Fibroblast of skin of right quadriceps (primary cell): ENCODE measurements around the gene G0S2.

Experiments used
- DNase-seq: peaks from one replicate; pipeline ENCODE4 v3.0.0-alpha.2; 2013

Gene G0S2

GRCh38 chr1:209674957-209675564 lies at the start of gene G0S2:
Gene G0S2 (plus strand): TSS chr1:209675412. CDS start chr1:209675685, 273 bp downstream.
- peak; percentile 33 for DNase-seq

DNA sequence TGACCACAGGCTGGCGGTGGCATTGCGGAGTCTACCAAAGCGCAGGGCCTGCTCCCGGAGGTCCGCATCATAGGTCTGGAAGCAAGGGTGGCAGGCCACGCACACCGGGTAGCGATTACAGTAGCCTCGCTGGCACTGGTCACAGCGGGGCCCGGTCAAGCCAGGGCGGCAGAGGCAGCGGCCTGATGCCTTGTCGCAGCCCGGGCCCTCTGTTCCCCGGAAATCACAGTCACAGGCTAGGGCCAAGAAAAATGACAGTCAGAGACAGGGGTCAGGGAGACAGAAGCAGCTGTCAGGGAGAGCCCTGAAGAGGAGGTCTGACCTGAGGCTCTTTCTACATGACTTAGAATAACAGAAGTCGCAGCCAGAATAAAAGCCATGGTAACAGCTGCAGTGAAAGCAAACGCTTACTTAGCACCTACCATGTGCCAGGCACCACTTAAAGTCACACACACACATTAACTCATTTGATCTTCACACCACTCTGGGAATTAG lies 49.4 kb upstream of the G0S2 start:
- no peak for DNase-seq

DNA sequence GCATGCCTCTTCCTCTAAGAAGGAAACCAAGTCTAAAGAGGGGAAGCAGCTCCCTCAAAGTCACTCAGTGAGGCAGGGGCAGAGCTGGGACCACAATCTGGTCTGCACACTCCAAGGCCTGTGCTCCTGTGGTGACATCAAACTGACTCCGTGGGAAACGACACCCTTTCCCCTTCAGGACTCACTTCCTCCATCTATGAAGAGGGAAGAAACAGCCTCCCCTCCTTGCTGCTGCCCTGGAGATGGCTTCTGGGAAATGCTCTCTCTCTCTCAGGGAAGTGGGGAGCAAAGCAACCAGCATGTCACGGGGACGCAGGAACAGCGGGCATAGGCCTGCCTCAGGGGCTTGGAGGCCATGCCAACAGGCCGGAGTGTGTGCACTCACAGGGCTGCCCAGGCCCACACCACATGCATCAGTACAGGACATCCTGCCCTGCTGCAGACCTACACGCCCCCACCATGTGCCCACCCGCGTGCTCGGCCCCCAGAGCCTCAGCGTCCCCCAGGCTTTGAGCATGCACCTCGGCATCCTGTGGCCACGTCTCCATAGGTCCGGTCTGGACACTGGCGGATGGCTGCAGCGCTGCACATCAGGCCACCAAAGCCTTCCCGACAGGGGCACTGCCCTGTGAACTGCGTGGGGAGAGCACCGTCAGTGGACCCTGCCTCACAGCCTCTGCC lies 48.7 kb upstream of the G0S2 start:
- DNase-seq = no peak

DNA sequence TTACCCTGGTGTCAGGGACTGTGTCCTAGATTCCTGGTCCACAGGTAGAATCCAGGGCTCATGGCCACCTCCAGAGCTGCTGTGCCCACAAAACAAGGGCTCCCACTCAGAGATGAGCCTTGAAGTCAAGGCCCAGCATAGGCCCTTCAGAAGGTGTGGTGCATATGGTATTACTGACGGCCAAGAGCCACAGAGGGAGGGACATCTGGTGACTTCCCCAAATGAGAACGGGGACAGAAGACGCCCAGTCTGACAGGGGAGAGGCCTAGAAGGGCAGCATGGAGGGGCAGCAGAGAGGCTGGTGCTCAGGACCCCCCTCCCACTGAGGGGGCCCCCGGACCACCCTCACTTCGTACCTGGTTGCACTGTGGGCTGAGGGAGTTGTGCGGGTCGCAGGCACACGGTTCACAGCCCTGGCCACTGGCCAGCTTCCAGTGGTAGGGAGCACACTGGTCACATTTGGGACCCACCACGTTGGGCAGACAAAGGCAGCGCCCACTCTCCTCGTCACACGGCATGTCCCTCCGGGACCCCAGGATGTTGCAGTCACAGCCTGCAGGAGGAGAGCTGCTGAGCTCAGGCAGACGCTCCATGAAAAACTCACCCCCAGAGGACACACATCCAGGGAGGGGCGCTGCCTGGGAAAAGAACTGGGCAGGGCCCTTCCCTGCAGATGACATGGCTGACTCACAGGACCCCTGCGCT lies 48.0 kb upstream of the G0S2 start:
- DNase-seq = no peak

DNA sequence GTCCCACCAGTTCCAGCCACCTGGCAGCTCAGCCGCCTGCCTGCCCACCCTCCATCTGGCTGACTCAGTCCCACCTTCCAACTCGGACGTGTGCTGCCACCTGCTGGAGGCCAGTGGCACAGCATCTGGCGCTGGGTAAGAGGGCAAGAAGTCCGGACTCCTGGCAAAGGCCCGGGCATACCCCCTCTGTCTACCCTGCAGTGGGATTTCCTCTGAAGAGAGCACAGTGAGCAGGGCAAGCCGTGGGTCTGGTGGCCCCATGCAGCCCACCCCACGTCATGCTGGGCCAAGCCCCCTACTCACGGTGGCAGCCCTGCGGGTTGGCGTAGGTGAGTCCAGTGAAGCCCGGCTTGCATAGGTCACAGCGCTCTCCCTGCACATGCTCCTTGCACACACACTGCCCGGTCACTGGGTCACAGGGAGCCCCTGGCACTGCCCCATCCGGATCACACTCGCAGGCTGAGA lies 47.4 kb upstream of the G0S2 start:
- peak; percentile 66 for DNase-seq

DNA sequence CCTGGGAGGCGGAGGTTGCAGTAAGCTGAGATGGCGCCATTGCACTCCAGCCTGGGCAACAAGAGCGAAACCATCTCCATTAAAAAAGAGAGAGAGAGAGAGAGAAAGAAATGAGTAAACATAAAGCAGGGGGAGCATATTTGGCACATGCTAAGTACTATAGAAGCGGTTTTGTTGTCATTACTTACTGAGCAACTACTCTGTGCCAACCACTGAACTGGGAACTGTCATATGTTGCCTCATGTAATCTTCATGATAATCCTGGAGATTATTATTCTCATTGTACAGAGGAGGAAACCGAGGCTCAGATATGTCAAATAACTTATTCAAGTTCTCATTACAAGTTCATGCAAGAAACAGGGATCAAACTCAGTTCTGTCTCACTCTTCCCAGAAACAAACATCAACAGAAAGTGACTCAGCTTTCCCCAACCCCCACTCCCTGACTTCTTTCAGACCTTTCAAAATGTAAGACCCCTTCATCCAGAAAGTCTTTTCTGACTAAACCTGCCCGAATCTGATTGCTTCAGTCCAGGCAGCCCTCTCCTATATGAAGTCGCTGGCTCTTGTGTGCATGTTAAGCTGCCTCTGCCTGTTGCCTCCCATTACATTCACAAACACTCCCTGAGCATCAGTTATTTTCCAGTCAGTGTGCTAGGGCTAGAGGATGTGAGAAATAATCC lies 46.5 kb upstream of the G0S2 start:
- DNase-seq = no peak

GRCh38 chr1:209629621-209630382 lies 45.4 kb upstream of the G0S2 start:
- DNase-seq = no peak

- DNase-seq = no peak
Observed at GRCh38 chr1:209630383-209631225, 44.6 kb upstream of the G0S2 start.

- peak; percentile 78 for DNase-seq
Observed at GRCh38 chr1:209633335-209633997, 41.7 kb upstream of the G0S2 start.

GRCh38 chr1:209634005-209634737 lies 41.0 kb upstream of the G0S2 start:
- DNase-seq = peak; percentile 10

DNA sequence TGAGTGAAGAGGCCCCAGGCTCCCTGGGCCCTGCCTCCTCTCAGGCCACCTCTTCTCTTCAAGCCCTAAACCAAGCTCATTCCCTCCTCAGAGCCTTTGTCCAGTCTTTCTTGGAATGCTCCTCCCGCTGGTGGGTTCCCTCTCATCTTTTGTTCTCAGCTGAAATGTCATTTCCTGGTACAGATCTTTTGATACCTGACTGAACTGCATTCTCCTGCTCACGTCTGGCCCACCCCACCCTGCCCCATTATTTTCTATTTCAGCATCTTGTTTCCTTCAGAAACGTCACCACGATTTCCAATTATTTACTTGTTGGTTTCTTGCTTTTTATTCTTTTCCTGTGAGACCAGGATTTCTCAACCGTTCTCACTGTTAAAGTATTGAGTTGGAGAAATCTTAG lies 39.4 kb upstream of the G0S2 start:
- no peak for DNase-seq

DNA sequence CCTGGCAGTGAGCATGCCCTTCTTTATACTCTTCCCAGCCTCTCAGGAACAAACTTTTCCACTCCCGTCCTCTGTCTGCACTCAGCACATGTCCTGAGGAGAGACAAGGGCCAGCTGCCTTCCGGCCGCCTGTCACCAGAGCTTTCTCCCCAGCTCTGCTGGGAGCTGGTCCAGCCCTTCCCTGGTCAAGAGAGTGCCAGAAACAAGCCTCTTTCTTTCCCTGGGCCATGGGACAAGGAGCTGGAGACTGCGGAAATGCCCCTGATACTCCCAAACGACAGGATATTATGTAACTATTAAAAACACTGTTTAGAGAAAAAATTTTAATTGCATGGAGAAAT lies 33.4 kb upstream of the G0S2 start:
- DNase-seq = no peak

- no peak for DNase-seq
Observed at GRCh38 chr1:209642816-209643215, 32.4 kb upstream of the G0S2 start.

- no peak for DNase-seq
Observed at GRCh38 chr1:209643285-209644020, 31.8 kb upstream of the G0S2 start.

- DNase-seq = no peak
Observed at GRCh38 chr1:209645574-209646452, 29.4 kb upstream of the G0S2 start.

- peak; percentile 44 for DNase-seq
Observed at GRCh38 chr1:209646558-209646957, 28.7 kb upstream of the G0S2 start.

DNA sequence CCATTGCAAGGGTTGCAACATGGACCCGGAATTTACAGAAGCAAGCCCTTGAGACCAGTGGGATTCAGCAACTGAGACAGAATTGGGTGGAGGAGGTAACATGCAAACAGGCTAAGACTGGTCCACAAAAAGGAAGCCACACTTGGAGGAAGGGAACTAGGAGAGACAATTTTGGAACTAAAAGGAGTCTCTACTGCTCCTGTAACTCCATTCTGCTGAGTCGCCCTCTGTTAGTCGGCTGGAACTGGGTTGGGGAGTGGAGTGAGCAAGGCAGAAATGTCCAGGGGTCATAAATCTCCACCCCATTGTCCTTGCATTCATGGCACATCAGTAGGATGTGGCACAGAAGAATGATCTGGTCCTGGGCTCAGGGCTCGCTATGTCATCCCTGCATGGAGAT lies 28.1 kb upstream of the G0S2 start:
- no peak for DNase-seq

DNA sequence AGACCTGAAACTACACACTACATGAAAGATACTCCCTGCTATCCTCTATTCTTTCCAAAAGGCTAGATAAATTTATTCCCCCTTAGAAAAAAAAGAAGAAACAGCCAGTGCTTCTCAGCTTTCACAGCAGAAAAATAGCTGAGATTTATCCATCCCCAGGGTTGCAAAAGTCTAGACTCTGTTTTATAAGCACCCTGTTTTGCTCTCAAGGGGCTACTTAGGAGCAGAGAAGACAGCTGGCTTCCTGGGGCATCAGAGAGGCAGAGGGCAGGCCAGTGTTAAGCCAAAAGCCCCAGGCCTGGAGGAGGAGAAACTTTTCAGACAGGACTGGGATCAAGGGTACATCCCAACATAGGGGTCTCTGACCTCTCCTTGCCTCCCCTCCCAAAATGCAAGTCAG lies 26.9 kb upstream of the G0S2 start:
- DNase-seq = no peak
